T-helper 17 cell (primary cell): Measurements from ENCODE around the gene LIPT2. TPM values are rescaled to one million over a fixed set of nuclear protein-coding genes. Genes with fewer than 3 reads are reported as not detected.
A peak's percentile ranks its signal among the peaks of the same experiment; 100 is the strongest.
"Not testable (repeated sequence)": the region's sequence is repeated elsewhere in the genome, so short reads cannot be mapped to it uniquely, and the experiment has no call there.

Experiments used
- ATAC-seq: fragments of 150-1000 bp; cut with Tn5 transposase; 2 replicates; pipeline ENCODE4 v1.10.0; 2021; ENCODE audit warnings: mild to moderate bottlenecking, moderate library complexity
- DNase-seq, 3 donors: peaks; one replicate each; pipeline versions ENCODE4 v3.0.0 to v3.0.0-alpha.2; 2020 to 2021
- H3K9me3 ChIP-seq: one replicate; pipeline ENCODE4 v1.7.0; 2013; ENCODE audit warnings: low read length, mild to moderate bottlenecking; ENCODE audit not compliant: control insufficient read depth, poor library complexity, severe bottlenecking
- H3K27ac Mint-ChIP-seq: one replicate; pipeline ENCODE4 v1.8.0; 2022; ENCODE audit warnings: mild to moderate bottlenecking, moderate library complexity, mixed read lengths
- H3K27me3 Mint-ChIP-seq: one replicate; pipeline ENCODE4 v1.8.0; 2022; ENCODE audit warnings: mixed read lengths
- H3K36me3 Mint-ChIP-seq: one replicate; pipeline ENCODE4 v1.8.0; 2022; ENCODE audit warnings: low read depth, mixed read lengths
- H3K4me1 Mint-ChIP-seq: one replicate; pipeline ENCODE4 v1.8.0; 2022; ENCODE audit warnings: mild to moderate bottlenecking, mixed read lengths
- H3K4me3 Mint-ChIP-seq: one replicate; pipeline ENCODE4 v1.8.0; 2022; ENCODE audit warnings: mild to moderate bottlenecking, moderate library complexity, mixed read lengths
- total RNA-seq, 4 donors: library from RNA in 2 of 4; stranded (reverse) in 2 of 4; gene quantifications; one replicate each; pipeline ENCODE4 v1.2.3 and lab custom pipeline; 2022 to 2026

The LIPT2 gene
- 1 to 10 TPM; 5.8 to 6.8 TPM for total RNA-seq
- total RNA-seq (lab: John Stamatoyannopoulos, UW), result 5.4 to 8.5 reads per million in 2 donors

GRCh38 chr11:74492974-74493790 is at the start of gene LIPT2:
Gene LIPT2, minus strand, starts transcription at chr11:74493724. Its CDS starts 21 bp downstream, at chr11:74493703.
- H3K9me3 ChIP-seq, result no peaks in the 10 kb centered on the region
- no peaks in the 10 kb centered on the region for H3K36me3 Mint-ChIP-seq
- no peaks in the 10 kb centered on the region for H3K27me3 Mint-ChIP-seq
- peak within 1 kb of the TSS; percentile 77 for H3K27ac Mint-ChIP-seq
- peaks cover 17% of the 10 kb centered on the region for H3K4me1 Mint-ChIP-seq
- peak within 1 kb of the TSS; percentile 86 for H3K4me3 Mint-ChIP-seq
- ATAC-seq (peak; percentile 97), DNase-seq (peak; percentile 96 to 98 (median 97))

- Mint-ChIP-seq H3K4me3 (no peak overlapping the region), H3K36me3 (no peaks in the 10 kb centered on the region), H3K4me1 (no peaks in the 10 kb centered on the region), H3K27me3 (peaks cover 7% of the 10 kb centered on the region), H3K27ac (no peak overlapping the region)
- no peak for ATAC-seq
- no peaks in the 10 kb centered on the region for H3K9me3 ChIP-seq
- DNase-seq, result no peak
Observed at GRCh38 chr11:74541466-74541865, 47.9 kb upstream of the LIPT2 start.

GRCh38 chr11:74540270-74540669 is 46.7 kb upstream of the LIPT2 start:
- peaks cover 7% of the 10 kb centered on the region for H3K27me3 Mint-ChIP-seq
- no peak for DNase-seq
- no peaks in the 10 kb centered on the region for H3K36me3 Mint-ChIP-seq

GRCh38 chr11:74538680-74539079 is 45.2 kb upstream of the LIPT2 start:
- DNase-seq (no peak), ATAC-seq (no peak)
- Mint-ChIP-seq H3K4me1 (no peaks in the 10 kb centered on the region), H3K36me3 (no peaks in the 10 kb centered on the region), H3K27me3 (peaks cover 16% of the 10 kb centered on the region), H3K27ac (no peak overlapping the region), H3K4me3 (no peak overlapping the region)
- no peaks in the 10 kb centered on the region for H3K9me3 ChIP-seq

More at GRCh38 chr11:74540270-74540669, 46.7 kb upstream of the LIPT2 start:
- ATAC-seq, result no peak
- no peak overlapping the region for H3K27ac Mint-ChIP-seq
- no peaks in the 10 kb centered on the region for H3K9me3 ChIP-seq
- no peak overlapping the region for H3K4me3 Mint-ChIP-seq
- H3K4me1 Mint-ChIP-seq, result no peaks in the 10 kb centered on the region

GRCh38 chr11:74535371-74536160 is 42.0 kb upstream of the LIPT2 start:
- Mint-ChIP-seq H3K4me3 (no peak overlapping the region), H3K27me3 (peaks cover 26% of the 10 kb centered on the region), H3K36me3 (no peaks in the 10 kb centered on the region), H3K27ac (no peak overlapping the region), H3K4me1 (peaks cover 4% of the 10 kb centered on the region)
- ATAC-seq, result no peak
- H3K9me3 ChIP-seq, result no peaks in the 10 kb centered on the region
- DNase-seq, result no peak

DNA sequence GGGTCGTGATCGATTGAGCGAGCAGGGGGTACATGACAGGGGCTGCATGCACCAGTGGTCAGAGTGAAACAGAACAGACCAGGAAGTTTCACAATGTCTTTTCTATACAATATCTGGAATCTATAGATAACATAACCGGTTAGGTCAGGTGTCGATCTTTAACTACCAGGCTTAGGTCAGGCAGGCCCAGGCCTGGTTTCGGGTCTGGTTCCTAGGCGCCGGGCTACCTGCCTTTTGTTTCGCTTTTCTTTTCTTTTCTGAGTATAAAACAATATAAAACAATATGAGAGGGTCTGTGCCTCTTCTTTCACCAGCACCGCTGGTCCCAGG is 41.4 kb upstream of the LIPT2 start:
- not testable (repeated sequence) for H3K9me3 ChIP-seq, H3K4me1 Mint-ChIP-seq, ATAC-seq, H3K4me3 Mint-ChIP-seq, H3K36me3 Mint-ChIP-seq, DNase-seq, H3K27ac Mint-ChIP-seq
- peaks cover 22% of the 10 kb centered on the region for H3K27me3 Mint-ChIP-seq

- Mint-ChIP-seq H3K4me1 (peaks cover 4% of the 10 kb centered on the region), H3K27ac (no peak overlapping the region), H3K36me3 (peaks cover 2% of the 10 kb centered on the region), H3K27me3 (peaks cover 22% of the 10 kb centered on the region), H3K4me3 (no peak overlapping the region)
- H3K9me3 ChIP-seq, result no peaks in the 10 kb centered on the region
- ATAC-seq, result no peak
- DNase-seq, result no peak
Observed at GRCh38 chr11:74534216-74534945, 40.9 kb upstream of the LIPT2 start.

DNA sequence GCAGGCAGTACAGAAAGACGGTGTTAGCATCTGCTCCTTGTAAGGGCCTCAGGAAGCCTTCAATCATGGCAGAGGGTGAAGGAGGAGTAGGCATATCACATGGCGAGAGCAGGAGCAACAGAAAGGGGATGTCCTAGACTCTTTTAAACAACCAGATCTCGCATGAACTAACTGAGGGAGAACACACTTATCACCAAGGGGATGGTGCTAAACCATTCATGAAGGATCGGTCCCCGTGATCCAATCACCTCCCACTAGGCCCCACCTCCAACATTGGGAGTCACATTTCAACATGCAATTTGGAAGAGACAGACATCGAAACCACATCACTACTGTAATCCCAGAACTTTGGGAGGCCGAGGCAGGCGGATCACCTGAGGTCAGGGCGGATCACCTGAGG is 39.9 kb upstream of the LIPT2 start:
- H3K36me3 Mint-ChIP-seq, result peaks cover 4% of the 10 kb centered on the region
- ATAC-seq (no peak), DNase-seq (no peak)
- no peaks in the 10 kb centered on the region for H3K9me3 ChIP-seq
- H3K27ac Mint-ChIP-seq, result no peak overlapping the region
- no peak overlapping the region for H3K4me3 Mint-ChIP-seq
- H3K4me1 Mint-ChIP-seq, result peaks cover 4% of the 10 kb centered on the region
- peaks cover 26% of the 10 kb centered on the region for H3K27me3 Mint-ChIP-seq

DNA sequence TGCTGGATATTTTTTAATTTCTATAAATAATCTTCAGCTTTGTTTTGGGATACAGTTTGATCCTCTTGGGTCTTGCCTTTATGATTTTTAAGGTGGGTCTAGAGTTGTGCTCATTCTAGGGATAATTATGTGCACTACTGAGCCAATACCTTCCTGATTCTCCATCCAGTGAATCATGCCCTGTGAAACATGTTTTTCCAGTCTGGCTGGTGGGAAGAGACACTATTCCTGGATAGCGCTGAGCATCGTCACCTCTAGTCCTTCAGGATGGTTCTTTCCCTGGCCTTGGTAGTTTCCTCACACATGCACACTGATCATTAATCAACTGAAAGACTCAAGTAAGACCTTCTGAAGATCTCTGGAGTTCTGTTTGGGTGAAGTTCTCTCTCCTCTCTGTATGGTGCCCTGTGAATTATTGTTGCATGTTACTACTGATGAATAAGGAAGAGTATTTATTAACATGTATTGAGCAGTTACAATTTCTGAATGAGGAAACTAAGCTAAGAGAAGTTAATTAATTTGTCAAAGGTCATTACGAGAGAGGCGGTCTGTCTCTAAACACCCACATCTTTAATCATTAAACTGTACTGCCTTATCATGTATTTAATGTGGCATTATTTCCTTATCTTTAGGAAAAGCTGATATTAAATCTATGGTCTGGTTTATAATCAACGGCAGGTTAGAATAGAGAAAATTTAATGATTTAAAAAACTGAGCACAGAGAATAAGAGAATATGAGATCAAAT is 39.1 kb upstream of the LIPT2 start:
- ATAC-seq (no peak), DNase-seq (no peak)
- no peak overlapping the region for H3K4me3 Mint-ChIP-seq
- H3K27ac Mint-ChIP-seq, result no peak overlapping the region
- peaks cover 4% of the 10 kb centered on the region for H3K4me1 Mint-ChIP-seq
- peaks cover 4% of the 10 kb centered on the region for H3K36me3 Mint-ChIP-seq
- H3K27me3 Mint-ChIP-seq, result peaks cover 26% of the 10 kb centered on the region
- no peaks in the 10 kb centered on the region for H3K9me3 ChIP-seq

DNA sequence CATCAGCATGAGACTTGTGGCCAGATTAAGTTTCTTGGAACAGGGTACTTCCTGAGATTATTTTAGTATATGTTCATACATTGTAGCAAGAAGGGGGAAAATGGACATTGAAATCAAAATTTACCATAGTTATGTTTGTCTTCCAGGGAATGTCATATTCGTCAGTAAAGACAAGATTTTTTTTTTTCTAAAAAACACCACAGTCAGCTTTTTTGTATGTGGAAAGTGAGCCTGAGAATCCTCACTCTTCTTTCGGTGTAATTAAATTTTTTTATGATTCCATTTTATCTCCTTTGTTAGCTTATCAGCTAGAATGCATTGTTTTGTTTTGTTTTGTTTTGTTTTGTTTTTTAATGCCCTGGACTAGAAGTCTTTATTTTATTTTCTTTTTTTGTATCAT is 31.5 kb upstream of the LIPT2 start:
- H3K4me1 Mint-ChIP-seq, result no peaks in the 10 kb centered on the region
- no peak overlapping the region for H3K27ac Mint-ChIP-seq
- ATAC-seq (no peak), DNase-seq (no peak)
- H3K9me3 ChIP-seq, result no peaks in the 10 kb centered on the region
- H3K27me3 Mint-ChIP-seq, result peaks cover 29% of the 10 kb centered on the region
- peaks cover 2% of the 10 kb centered on the region for H3K36me3 Mint-ChIP-seq
- no peak overlapping the region for H3K4me3 Mint-ChIP-seq

DNA sequence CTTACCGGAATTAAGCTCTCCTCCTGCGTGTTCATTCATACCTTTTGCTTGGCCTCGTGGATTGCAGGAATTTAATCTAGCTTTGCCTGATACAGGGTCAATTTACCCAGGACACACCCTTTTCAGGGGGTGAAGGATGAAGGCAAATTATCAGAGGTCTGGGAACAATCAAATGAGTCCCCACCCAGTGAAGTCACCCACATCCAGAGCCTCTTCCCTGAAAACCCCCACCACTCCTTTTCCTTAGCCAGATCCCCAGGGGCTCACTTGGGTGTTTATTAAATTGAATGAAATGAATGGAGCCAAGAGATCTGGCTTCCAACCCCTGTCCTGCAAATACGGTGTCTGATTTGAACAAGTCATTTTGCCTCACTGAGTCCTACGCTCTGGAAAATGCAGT is 31.0 kb upstream of the LIPT2 start:
- peaks cover 31% of the 10 kb centered on the region for H3K27me3 Mint-ChIP-seq
- ATAC-seq, result no peak
- H3K36me3 Mint-ChIP-seq, result peaks cover 2% of the 10 kb centered on the region
- no peak overlapping the region for H3K27ac Mint-ChIP-seq
- no peak overlapping the region for H3K4me3 Mint-ChIP-seq
- no peak for DNase-seq
- H3K4me1 Mint-ChIP-seq, result no peaks in the 10 kb centered on the region
- H3K9me3 ChIP-seq, result no peaks in the 10 kb centered on the region

- no peaks in the 10 kb centered on the region for H3K36me3 Mint-ChIP-seq
- H3K4me1 Mint-ChIP-seq, result no peaks in the 10 kb centered on the region
- H3K27me3 Mint-ChIP-seq, result peaks cover 27% of the 10 kb centered on the region
- H3K4me3 Mint-ChIP-seq, result no peak overlapping the region
- H3K27ac Mint-ChIP-seq, result no peak overlapping the region
- DNase-seq (no peak), ATAC-seq (no peak)
- no peaks in the 10 kb centered on the region for H3K9me3 ChIP-seq
Observed at GRCh38 chr11:74522776-74523175, 29.3 kb upstream of the LIPT2 start.
